Motor neuron (in vitro differentiated cells): Measurements from ENCODE around the gene SMAD1. TPM values are rescaled to one million over a fixed set of nuclear protein-coding genes. Genes with fewer than 3 reads are reported as not detected.
"Not testable (repeated sequence)": the region's sequence is repeated elsewhere in the genome, so short reads cannot be mapped to it uniquely, and the experiment has no call there.

Experiments used
- ATAC-seq, 8 experiments: fragments of 200-7000 bp; cut with Tn5 transposase; replicated peaks in 6 of 8; 2 replicates each; pipeline ENCODE4 v1.8.0; 2021; ENCODE audit warnings: mild to moderate bottlenecking in 8 of 8, moderate library complexity in 8 of 8
- H3K27ac ChIP-seq, 2 donors: fragments of 250-450 bp; sonication (Bioruptor Pico); 2 replicates each; pipeline ENCODE4 v1.9.0; 2021; ENCODE audit warnings: antibody characterized with exemption in 2 of 2, mild to moderate bottlenecking in 2 of 2, moderate library complexity in 1 of 2
- H3K4me1 ChIP-seq, 2 donors: fragments of 250-450 bp; sonication (Bioruptor Pico); replicated peaks in 1 of 2; 2 replicates each; pipeline ENCODE4 v1.6.1; 2021; ENCODE audit warnings: antibody characterized with exemption in 2 of 2, mild to moderate bottlenecking in 2 of 2, moderate library complexity in 1 of 2
- H3K4me3 ChIP-seq, 5 donors: fragments of 250-450 bp; sonication (Bioruptor Pico); 2 replicates each; pipeline ENCODE4 v1.9.0; 2021; ENCODE audit warnings: antibody characterized with exemption in 5 of 5, mild to moderate bottlenecking in 5 of 5, moderate library complexity in 4 of 5
- WGBS, 10 experiments: fragments of 450-650 bp; shearing (Covaris generic); methylation state at CpG; one replicate each; pipeline ENCODE4 v1.0.0; 2022; 5-methylcytosine and 5-hydroxymethylcytosine counted together
- in situ Hi-C, 9 experiments: fragments of 400-800 bp; cut with MboI; loops; one replicate each; pipeline ENCODE4 v1.15.0; 2021; ENCODE audit warnings: low sequenced_read_pairs in 9 of 9, low pct_unique_long_range_greater_than_20kb in 2 of 9; ENCODE audit not compliant: unreplicated experiment in 9 of 9
- total RNA-seq, 8 experiments: library from RNA; unstranded; fragments of 300-600 nt; gene quantifications; 2 replicates each; pipeline versions ENCODE4 v1.2.3 to v1.2.4, GENCODE V29; 2022

Gene SMAD1
- total RNA-seq, 8 experiments from 2014 or later, result 10.2 to 95.2 (median 27.8) TPM

DNA sequence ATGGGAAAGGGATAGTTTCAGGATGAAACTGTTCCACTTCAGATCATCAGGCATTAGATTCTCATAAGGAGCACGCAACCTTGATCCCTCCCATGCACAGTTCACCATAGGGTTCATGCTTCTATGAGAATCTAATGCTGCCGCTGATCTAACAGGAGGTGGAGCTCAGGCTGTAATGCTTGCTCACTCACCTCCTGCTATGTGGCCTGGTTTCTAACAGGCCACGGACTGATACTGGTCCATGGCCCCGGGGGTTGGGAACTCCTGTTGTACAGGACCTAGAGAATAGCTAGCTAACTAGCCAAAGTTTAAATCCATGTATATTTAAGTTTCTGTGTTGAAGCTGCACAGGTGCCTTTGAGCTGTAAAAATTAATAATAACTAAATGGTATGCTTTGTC is 71.7 kb downstream of the SMAD1 start:
- in situ Hi-C loops, result loop anchor here in 2 of 9 experiments (25.0 kb wide), 1 partner anchor 316 kb away; no protein-coding TSS in a partner anchor
- ATAC-seq, result no peak

DNA sequence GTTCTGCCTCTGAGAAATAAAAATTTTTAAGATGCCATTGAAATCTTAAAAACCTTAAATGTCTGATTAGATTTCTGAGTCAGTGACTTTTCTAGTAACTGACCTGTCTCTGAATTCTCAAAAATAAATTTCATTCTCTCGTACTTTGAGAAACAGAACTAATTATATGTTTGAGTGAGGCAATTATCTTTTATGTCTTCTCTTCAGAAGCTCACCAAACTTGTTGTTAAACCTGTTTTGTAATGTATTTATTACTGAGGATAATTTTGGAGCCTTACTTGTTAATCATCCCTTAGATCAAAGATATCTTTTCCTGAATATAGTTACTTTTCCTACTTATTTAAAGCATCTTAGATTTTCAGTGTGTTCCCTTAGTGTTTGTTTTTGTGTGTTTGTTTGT is 73.0 kb downstream of the SMAD1 start:
- in situ Hi-C loops, result loop anchor here in 2 of 9 experiments (25.0 kb wide), 1 partner anchor 317 kb away; no protein-coding TSS in a partner anchor
- no peak overlapping the region for H3K27ac ChIP-seq
- peaks cover 0 to 8% of the 10 kb centered on the region in 2 donors for H3K4me1 ChIP-seq
- WGBS, 10 experiments, result 70 to 100% (median 100%) methylated on average over 1 of the region's 1 CpG; no CpG with 5 or more reads in 1 of the 10 experiments
- H3K4me3 ChIP-seq, result no peak overlapping the region
- no peak for ATAC-seq

More for the DNA sequence above, 71.7 kb downstream of the SMAD1 start:
- 100% methylated on average over 1 to 4 of the region's 4 CpGs; no CpG with 5 or more reads in 4 of the 10 experiments for WGBS, 10 experiments
- H3K4me3 ChIP-seq, result no peak overlapping the region
- no peak overlapping the region for H3K27ac ChIP-seq
- peaks cover 0 to 8% of the 10 kb centered on the region in 2 donors for H3K4me1 ChIP-seq

DNA sequence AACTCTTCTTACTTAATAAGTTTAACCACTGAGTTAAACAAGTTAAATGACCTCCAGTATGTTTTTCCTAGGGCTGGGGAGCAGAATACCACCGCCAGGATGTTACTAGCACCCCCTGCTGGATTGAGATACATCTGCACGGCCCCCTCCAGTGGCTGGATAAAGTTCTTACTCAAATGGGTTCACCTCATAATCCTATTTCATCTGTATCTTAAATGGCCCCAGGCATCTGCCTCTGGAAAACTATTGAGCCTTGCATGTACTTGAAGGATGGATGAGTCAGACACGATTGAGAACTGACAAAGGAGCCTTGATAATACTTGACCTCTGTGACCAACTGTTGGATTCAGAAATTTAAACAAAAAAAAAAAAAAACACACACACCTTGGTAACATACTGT is 76.1 kb downstream of the SMAD1 start:
- H3K27ac ChIP-seq, result no peak overlapping the region
- 0 to 50% (median 10%) methylated on average over 1 to 2 of the region's 3 CpGs; no CpG with 5 or more reads in 3 of the 10 experiments for WGBS, 10 experiments
- peak in 4 of 8 experiments; percentile 61 to 96 (median 94) for ATAC-seq
- in situ Hi-C loops, result loop anchor here in 2 of 9 experiments (25.0 kb wide), 1 partner anchor 320 kb away; no protein-coding TSS in a partner anchor
- no peak overlapping the region for H3K4me3 ChIP-seq
- no peaks in the 10 kb centered on the region for H3K4me1 ChIP-seq

DNA sequence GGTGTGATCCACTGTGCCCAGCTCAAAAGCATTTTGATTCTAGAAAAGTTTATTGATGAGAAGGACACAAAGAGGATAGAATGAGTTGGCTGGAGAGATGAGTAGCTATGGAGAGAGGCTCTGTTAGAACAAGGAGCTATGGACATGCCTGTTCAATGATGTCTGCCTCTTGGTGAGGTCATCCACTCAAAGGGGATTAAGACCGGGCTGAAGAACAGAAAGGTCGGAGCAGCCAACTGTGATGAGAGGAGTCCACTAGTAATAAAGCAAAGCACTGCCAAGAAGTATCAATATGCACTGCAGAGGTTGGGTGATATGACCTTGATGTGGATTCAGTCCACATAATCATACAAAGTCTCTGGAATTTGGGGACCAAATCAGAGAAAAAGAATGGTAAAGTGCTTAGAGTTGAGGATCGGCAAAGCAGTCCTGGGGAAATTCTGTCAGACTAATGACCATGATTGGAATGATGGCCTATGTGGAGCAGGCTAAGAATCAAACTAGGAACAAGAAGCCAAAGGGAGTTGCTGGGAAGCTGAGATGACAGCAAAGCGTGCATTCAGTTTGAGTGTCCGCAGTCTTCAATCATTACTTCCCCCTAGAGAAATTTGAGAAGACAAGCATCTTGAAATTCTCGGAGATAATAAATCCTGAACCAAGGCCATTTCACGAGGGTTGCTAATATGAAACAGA is 81.8 kb downstream of the SMAD1 start:
- Histone ChIP-seq H3K4me3 (no peak overlapping the region), H3K4me1 (no peaks in the 10 kb centered on the region), H3K27ac (no peak overlapping the region)
- ATAC-seq, result peak in 2 of 8 experiments; percentile 55 to 61
- 71 to 100% (median 81%) methylated on average over 2 to 7 of the region's 7 CpGs for WGBS, 10 experiments
- in situ Hi-C loops, result loop anchor here in 2 of 9 experiments (25.0 kb wide), 1 partner anchor 326 kb away; no protein-coding TSS in a partner anchor

DNA sequence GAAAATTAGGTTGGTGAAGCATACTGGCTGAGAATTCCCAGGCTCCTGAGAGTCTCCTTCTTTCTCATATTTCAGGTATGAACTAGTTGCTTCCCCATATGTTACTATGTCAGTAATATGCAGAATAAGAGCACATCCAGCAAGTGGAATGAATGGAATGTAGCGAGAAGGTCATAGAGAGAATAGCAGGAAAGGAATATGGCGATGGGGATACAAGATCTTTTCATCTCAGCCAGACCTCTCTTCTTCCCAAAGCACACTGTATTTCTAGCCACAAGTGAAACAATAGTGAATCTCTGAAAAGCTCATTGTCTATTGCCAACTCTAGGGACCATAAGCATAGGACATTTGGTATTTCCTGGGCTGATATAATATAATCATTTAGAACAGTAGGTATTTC is 82.9 kb downstream of the SMAD1 start:
- peak in 1 of 8 experiments; percentile 34 for ATAC-seq
- H3K4me1 ChIP-seq, result no peaks in the 10 kb centered on the region
- 83 to 100% (median 100%) methylated on average over 1 to 2 of the region's 2 CpGs for WGBS, 10 experiments
- no peak overlapping the region for H3K4me3 ChIP-seq
- H3K27ac ChIP-seq, result no peak overlapping the region
- in situ Hi-C loops, result loop anchor here in 2 of 9 experiments (25.0 kb wide), 1 partner anchor 327 kb away; no protein-coding TSS in a partner anchor

DNA sequence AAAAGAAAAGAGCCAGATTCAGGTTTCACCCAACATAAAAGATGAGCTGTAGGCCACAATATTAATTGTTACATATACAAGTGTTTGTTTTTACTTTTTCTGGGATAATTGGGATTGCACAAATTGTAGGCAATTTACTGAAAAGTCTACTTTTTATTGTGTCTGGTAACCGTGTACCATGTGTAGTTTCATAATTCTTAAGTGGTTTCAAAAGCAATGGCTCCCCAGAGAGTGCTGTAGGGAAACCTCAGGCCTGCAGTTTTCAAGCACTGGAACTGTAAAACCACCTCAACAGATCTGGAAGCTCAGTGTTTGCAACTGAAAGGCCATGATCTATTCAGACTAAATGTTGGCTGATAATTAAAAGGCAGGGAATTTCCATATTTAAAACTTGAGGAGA is 83.7 kb downstream of the SMAD1 start:
- H3K27ac ChIP-seq, result no peak overlapping the region
- H3K4me3 ChIP-seq, result no peak overlapping the region
- H3K4me1 ChIP-seq, result no peaks in the 10 kb centered on the region
- WGBS, 10 experiments, result 0 to 100% (median 43%) methylated on average over 1 of the region's 1 CpG; no CpG with 5 or more reads in 2 of the 10 experiments
- peak in 1 of 8 experiments; percentile 33 for ATAC-seq
- in situ Hi-C loops, result loop anchor here in 2 of 9 experiments (25.0 kb wide), 1 partner anchor 328 kb away; no protein-coding TSS in a partner anchor

DNA sequence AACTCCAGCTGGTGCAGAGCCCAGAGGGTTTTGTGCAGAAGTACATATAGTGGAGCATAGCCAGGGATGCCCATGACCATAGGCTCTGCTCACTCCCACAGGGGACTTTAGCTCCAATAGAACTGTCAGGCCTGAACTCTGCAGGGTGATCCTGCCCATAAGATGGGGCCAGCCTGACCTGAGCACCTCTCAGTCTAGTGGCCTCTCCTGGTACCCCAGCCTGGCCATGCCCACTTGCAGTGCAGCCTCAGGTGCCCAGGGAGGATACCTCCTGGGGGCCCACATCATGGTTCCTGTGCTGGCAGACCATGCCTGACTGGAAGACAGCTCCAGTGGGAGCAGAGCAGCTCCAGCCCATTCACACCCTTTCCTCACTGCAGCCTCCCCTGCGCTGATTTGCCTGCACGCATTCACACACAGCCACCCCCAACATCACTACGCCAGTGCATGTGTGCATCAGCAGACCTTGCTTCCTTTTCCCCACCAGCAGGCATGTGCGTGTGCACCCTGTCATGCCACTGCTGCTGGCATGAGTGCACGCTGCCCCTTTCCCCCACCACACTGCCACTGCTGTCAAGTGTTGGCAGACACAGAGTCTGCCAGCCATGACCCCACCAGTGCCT is 84.5 kb downstream of the SMAD1 start:
- Histone ChIP-seq H3K4me3 (no peak overlapping the region), H3K4me1 (no peaks in the 10 kb centered on the region), H3K27ac (no peak overlapping the region)
- 40 to 100% (median 85%) methylated on average over 1 to 3 of the region's 5 CpGs; no CpG with 5 or more reads in 6 of the 10 experiments for WGBS, 10 experiments
- no peak for ATAC-seq
- in situ Hi-C loops, result loop anchor here in 2 of 9 experiments (25.0 kb wide), 1 partner anchor 329 kb away; no protein-coding TSS in a partner anchor

DNA sequence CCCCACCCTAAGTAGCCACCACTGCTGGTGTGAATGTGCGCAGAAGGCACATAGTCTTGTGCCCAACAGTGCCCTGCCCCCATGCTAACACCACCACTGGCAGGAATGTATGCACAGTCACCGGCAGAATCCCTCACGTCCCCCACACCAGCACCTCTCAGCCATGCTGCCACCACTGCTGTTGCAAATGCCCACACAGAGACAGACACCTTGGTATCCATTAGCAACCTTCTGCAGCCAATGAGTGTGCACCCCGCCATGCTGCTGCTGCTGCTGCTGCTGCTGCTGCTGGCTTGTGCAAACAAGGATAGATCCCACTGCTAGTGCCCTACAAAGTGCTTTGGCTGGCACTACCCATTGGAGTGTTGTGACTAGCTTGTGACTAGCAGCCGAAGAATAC is 85.1 kb downstream of the SMAD1 start:
- Histone ChIP-seq H3K27ac (no peak overlapping the region), H3K4me1 (no peaks in the 10 kb centered on the region), H3K4me3 (no peak overlapping the region)
- in situ Hi-C loops, result loop anchor here in 2 of 9 experiments (25.0 kb wide), 1 partner anchor 329 kb away; no protein-coding TSS in a partner anchor
- 74 to 100% (median 90%) methylated on average over 1 to 3 of the region's 5 CpGs; no CpG with 5 or more reads in 6 of the 10 experiments for WGBS, 10 experiments
- ATAC-seq, result peak in 2 of 8 experiments; percentile 31 to 87

DNA sequence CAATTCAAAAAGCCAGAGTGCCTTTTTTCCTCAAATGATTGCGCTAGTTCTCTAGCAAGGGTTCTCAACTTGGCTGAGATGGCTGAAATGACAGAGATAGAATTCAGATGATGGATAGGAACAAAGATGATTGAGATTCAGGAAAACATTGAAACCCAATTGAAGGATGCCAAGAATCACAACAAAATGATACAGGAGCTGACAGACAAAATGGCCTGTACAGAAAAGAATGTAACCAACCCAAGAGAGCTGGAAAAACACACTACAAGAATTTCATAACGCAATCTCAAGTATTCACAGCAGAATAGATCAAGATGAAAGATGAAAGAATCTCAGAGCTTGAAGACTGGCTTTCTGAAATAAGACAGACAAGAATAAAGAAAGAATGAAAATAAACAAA is 85.9 kb downstream of the SMAD1 start:
- WGBS, 10 experiments, result 52 to 100% (median 91%) methylated on average over 1 to 2 of the region's 2 CpGs
- in situ Hi-C loops, result loop anchor here in 2 of 9 experiments (25.0 kb wide), 1 partner anchor 330 kb away; no protein-coding TSS in a partner anchor
- ATAC-seq, result no peak
- no peaks in the 10 kb centered on the region for H3K4me1 ChIP-seq
- no peak overlapping the region for H3K27ac ChIP-seq
- no peak overlapping the region for H3K4me3 ChIP-seq

DNA sequence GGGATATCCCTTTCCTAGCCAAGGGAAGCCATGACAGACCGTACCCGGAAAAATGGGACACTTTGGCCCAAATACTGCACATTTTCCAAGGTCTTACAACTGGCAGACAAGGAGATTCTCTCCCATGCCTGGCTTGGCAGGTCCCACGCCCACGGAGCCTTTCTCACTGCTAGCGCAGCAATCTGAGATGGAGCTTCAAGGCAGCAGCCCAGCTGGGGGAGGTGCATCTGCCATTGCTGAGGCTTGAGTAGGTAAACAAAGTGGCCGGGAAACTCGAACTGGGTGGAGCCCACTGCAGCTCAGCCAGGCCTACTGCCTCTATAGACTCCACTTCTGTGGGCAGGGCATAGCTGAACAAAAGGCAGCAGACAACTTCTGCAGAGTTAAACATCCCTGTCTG is 92.9 kb downstream of the SMAD1 start:
- ATAC-seq, result peak in 1 of 8 experiments; percentile 36
- H3K4me1 ChIP-seq, H3K4me3 ChIP-seq, H3K27ac ChIP-seq: not testable (repeated sequence)
- WGBS, 10 experiments, result 7 to 93% (median 74%) methylated on average over 2 to 6 of the region's 7 CpGs; no CpG with 5 or more reads in 4 of the 10 experiments
- in situ Hi-C loops, result loop anchor here in 2 of 9 experiments (25.0 kb wide), 1 partner anchor 337 kb away; no protein-coding TSS in a partner anchor

DNA sequence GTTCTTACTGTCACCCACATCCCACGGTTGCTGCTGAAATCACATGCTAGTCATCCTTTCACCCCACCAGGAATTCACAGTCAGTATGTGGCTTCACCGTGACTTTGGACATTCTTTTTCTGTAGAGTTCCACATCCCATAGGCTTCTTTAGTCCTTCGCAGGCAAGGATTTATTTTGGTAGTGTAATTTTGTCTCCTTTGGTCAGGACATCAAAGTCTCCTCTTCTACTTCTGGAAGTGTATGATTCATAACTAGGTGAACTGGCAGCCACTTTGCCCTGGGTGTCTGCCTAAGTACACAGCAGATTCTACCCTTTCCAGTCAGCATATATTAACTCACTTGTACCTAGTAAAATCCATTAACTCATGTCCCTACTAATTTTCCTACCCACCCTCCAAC is 99.3 kb downstream of the SMAD1 start:
- Histone ChIP-seq H3K27ac (no peak overlapping the region), H3K4me3 (no peak overlapping the region), H3K4me1 (no peaks in the 10 kb centered on the region)
- 38 to 100% (median 76%) methylated on average over 1 to 3 of the region's 3 CpGs; no CpG with 5 or more reads in 2 of the 10 experiments for WGBS, 10 experiments
- no peak for ATAC-seq
- in situ Hi-C loops, result no loop called here

DNA sequence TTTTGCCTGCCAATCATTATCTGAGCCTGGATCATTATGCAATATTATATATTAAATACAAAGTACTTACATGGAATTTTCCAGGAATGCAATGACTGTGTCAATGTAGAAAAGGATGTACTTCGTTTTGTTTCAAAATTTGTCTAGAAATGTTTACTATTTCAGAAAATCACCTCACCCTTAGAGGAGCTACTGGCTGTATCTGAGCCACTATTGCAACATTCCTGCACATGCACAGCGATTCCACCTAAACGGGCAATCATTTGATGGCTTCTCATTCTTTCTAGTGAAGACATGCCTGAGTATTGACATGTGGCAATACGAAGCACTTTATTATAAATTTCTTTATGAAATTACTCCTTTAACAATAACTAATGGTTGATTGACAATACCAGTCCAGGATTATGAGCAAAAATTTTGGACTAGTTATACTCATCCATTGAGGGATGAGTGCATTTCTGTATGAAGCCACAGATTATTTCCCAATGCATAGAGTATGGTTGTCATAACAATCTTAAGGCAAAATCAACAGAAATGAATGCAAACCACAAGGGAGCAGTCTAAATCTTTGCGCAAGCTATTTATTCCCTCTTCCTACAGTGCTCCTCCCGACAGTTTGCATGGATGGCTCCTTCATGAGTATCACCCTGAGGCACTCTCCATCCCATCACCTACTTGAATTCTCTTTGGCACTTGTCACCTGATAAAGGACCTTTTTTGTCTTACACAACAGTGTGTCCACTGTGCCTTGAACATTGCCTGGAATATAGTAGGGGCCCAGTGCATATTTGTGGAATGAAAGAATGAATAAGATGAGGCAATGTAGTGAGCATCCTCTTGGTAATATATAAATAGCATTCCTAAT is 101.8 kb downstream of the SMAD1 start:
- Histone ChIP-seq H3K4me3 (no peak overlapping the region), H3K4me1 (no peaks in the 10 kb centered on the region), H3K27ac (no peak overlapping the region)
- ATAC-seq, result no peak
- WGBS, 10 experiments, result 38 to 89% (median 77%) methylated on average over 2 to 5 of the region's 6 CpGs
- in situ Hi-C loops, result no loop called here
